Neuronal stem cell (in vitro differentiated cells): Measurements from ENCODE around the gene GDPD5.
A peak's percentile ranks its signal among the peaks of the same experiment; 100 is the strongest.

Experiments used
- DNase-seq: peaks from one replicate; pipeline ENCODE4 v3.0.0-alpha.2; 2013; ENCODE audit warnings: low spot score
- H2AFZ ChIP-seq: one replicate; pipeline ENCODE4 v1.6.1; 2013; ENCODE audit warnings: mild to moderate bottlenecking, low read length, inconsistent platforms
- H2AK5ac ChIP-seq: 2 replicates; pipeline ENCODE4 v1.6.1; 2013; ENCODE audit warnings: low read depth, mild to moderate bottlenecking, inconsistent platforms, low read length, moderate library complexity, mixed read lengths
- H2BK120ac ChIP-seq: 2 replicates; pipeline ENCODE4 v1.6.1; 2013; ENCODE audit warnings: low read depth, mild to moderate bottlenecking, inconsistent platforms, low read length, moderate library complexity, mixed read lengths
- H2BK12ac ChIP-seq: one replicate; pipeline ENCODE4 v1.6.1; 2013; ENCODE audit warnings: low read length, inconsistent platforms
- H2BK15ac ChIP-seq: 2 replicates; pipeline ENCODE4 v1.6.1; 2013; ENCODE audit warnings: mild to moderate bottlenecking, low read length, inconsistent platforms, mixed read lengths
- H2BK5ac ChIP-seq: one replicate; pipeline ENCODE4 v1.6.1; 2013; ENCODE audit warnings: inconsistent platforms, mild to moderate bottlenecking, low read length, moderate library complexity
- H3K14ac ChIP-seq: one replicate; pipeline ENCODE4 v1.6.1; 2013; ENCODE audit warnings: low read length, inconsistent platforms
- H3K18ac ChIP-seq: 2 replicates; pipeline ENCODE4 v1.6.1; 2013; ENCODE audit warnings: low read length, inconsistent platforms
- H3K23ac ChIP-seq: 2 replicates; pipeline ENCODE4 v1.6.1; 2013; ENCODE audit warnings: low read depth, mild to moderate bottlenecking, mixed read lengths, low read length, inconsistent platforms; ENCODE audit not compliant: poor library complexity
- H3K27ac ChIP-seq: replicated peaks from 3 replicates; pipeline ENCODE4 v1.5.1; 2013; ENCODE audit warnings: low read length, inconsistent platforms
- H3K27me3 ChIP-seq, 3 experiments: 2 replicates each; pipeline ENCODE4 v1.6.1; 2013; ENCODE audit warnings: low read length in 3 of 3, mild to moderate bottlenecking in 2 of 3, inconsistent platforms in 1 of 3, low read depth in 1 of 3, mixed read lengths in 1 of 3, moderate library complexity in 1 of 3; ENCODE audit not compliant: control insufficient read depth in 3 of 3, insufficient read depth in 3 of 3
- H3K36me3 ChIP-seq, 2 donors: replicated peaks in 1 of 2; 2 replicates each; pipeline ENCODE4 v1.6.1; 2013; ENCODE audit warnings: low read length in 2 of 2; ENCODE audit not compliant: control insufficient read depth in 2 of 2, insufficient read depth in 2 of 2
- H3K4ac ChIP-seq: 2 replicates; pipeline ENCODE4 v1.6.1; 2013; ENCODE audit warnings: inconsistent platforms, mild to moderate bottlenecking, low read length, moderate library complexity
- H3K4me1 ChIP-seq, 2 donors: 1 replicate in 1 of 2; 2 replicates in 1 of 2; pipeline ENCODE4 v1.6.1; 2013; ENCODE audit warnings: low read length in 2 of 2, low read depth in 1 of 2; ENCODE audit not compliant: control insufficient read depth in 2 of 2, insufficient read depth in 1 of 2
- H3K4me2 ChIP-seq: one replicate; pipeline ENCODE4 v1.6.1; 2013; ENCODE audit warnings: mild to moderate bottlenecking, low read length, inconsistent platforms; ENCODE audit not compliant: insufficient read depth, poor library complexity, severe bottlenecking
- H3K4me3 ChIP-seq, 2 donors: 2 replicates each; pipeline ENCODE4 v1.5.1; 2013; ENCODE audit warnings: low read length in 2 of 2, mild to moderate bottlenecking in 2 of 2, inconsistent platforms in 1 of 2, moderate library complexity in 1 of 2
- H3K79me1 ChIP-seq: one replicate; pipeline ENCODE4 v1.6.1; 2013; ENCODE audit warnings: low read depth, mild to moderate bottlenecking, inconsistent platforms, low read length, moderate library complexity
- H3K9ac ChIP-seq: one replicate; pipeline ENCODE4 v1.6.1; 2013; ENCODE audit warnings: mild to moderate bottlenecking, low read depth, low read length, inconsistent platforms; ENCODE audit not compliant: poor library complexity
- H3K9me3 ChIP-seq, 2 donors: replicated peaks in 1 of 2; 2 replicates each; pipeline versions ENCODE3 to v1.6.1; 2013; ENCODE audit warnings: low read length in 2 of 2, mild to moderate bottlenecking in 2 of 2, inconsistent platforms in 1 of 2, low read depth in 1 of 2, mixed read lengths in 1 of 2, moderate library complexity in 1 of 2; ENCODE audit not compliant: control insufficient read depth in 2 of 2, insufficient read depth in 1 of 2
- H4K8ac ChIP-seq: one replicate; pipeline ENCODE4 v1.6.1; 2013; ENCODE audit warnings: low read depth, mild to moderate bottlenecking, inconsistent platforms, low read length, moderate library complexity
- H4K91ac ChIP-seq: one replicate; pipeline ENCODE4 v1.6.1; 2013; ENCODE audit warnings: low read length, low read depth, mild to moderate bottlenecking, inconsistent platforms; ENCODE audit not compliant: poor library complexity
- WGBS, 2 donors: extraction: QIAGEN DNeasy Blood & Tissue Kit; methylation state at CpG; one replicate each; pipeline ENCODE4 v1.1.7; 2013; ENCODE audit warnings: missing lambda C conversion rate in 2 of 2, mixed read lengths in 1 of 2; ENCODE audit not compliant: insufficient read length in 2 of 2, insufficient replicate concordance in 1 of 2; ENCODE audit errors: extremely low coverage in 2 of 2; 5-methylcytosine and 5-hydroxymethylcytosine counted together

The GDPD5 gene

DNA sequence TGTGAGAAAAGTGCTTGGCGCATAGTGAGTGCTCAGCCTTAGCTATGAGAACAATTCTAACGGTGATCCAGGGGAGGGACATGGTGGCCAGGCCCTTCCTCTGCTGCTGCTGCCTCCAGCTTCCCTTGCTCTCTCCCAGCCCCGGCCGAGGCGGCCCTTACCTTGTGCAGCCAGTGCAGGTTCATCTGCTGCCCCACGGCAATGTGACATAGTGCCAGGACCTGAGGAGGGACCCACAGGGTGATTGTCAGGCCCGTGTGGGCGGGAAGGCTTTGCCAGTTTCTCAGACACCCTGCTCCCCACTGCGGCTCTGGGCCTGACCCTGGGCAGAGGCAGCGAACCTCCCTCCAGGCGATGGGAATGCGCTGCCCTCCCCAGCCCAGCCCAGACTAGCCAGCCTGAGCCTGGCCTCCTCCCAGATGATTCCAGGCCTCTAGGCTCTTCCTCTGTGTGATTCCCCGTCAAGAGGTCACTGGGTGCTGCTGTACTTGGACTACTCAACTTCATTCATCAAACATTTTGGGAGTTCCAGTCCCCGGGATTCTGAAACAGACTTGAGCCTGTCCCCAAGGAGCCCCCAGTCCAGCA, 69.1 kb downstream of the GDPD5 start:
- H3K18ac ChIP-seq: peak overlapping the region; percentile 58

DNA sequence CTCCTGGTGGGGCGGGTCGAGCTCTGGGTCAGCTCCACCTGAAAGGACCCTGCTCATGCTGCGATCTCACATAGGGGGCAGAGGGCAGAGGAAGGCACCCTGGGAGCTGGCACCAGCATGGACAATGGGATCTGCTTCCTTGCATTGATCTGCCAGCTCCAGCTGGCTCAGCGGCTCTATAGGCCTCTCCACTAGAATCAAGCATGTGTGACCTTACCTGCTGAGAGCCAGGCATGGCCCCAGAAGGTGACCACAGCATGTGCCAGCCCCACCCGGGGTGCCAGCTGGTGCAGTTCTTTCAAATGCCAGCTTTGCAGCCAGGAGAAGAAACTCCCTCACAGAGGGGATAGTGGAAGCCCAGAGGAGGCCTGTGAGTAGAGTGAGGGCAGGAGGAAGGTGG, 70.8 kb downstream of the GDPD5 start:
- Histone ChIP-seq H3K23ac (no peak overlapping the region), H3K27ac (no peak overlapping the region), H3K4me3 (no peak overlapping the region), H3K9me3 (no peaks in the 10 kb centered on the region), H3K79me1 (peaks cover 2% of the 10 kb centered on the region), H4K91ac (no peak overlapping the region), H3K27me3 (peaks cover 0 to 36% (median 0%) of the 10 kb centered on the region in 3 experiments), H4K8ac (no peak overlapping the region), H3K4me1 (peaks cover 0 to 10% of the 10 kb centered on the region in 2 donors), H2BK15ac (no peak overlapping the region), H2BK12ac (no peak overlapping the region), H2AFZ (no peak overlapping the region), H3K4ac (no peak overlapping the region), H2AK5ac (peak overlapping the region; percentile 79), H3K4me2 (no peak overlapping the region), H2BK120ac (no peak overlapping the region), H3K9ac (peak overlapping the region; percentile 15), H3K36me3 (no peaks in the 10 kb centered on the region), H2BK5ac (no peak overlapping the region), H3K18ac (peak overlapping the region; percentile 2), H3K14ac (peak overlapping the region; percentile 79)
- no CpG with 5 or more reads among the region's 5 CpGs for WGBS, 2 donors
- no peak for DNase-seq

More for the DNA sequence above, 69.1 kb downstream of the GDPD5 start:
- Histone ChIP-seq H3K4me3 (no peak overlapping the region), H4K91ac (no peak overlapping the region), H3K79me1 (peaks cover 2% of the 10 kb centered on the region), H4K8ac (peak overlapping the region; percentile 75), H3K4me1 (peaks cover 0 to 10% of the 10 kb centered on the region in 2 donors), H3K23ac (peak overlapping the region; percentile 31), H3K4me2 (no peak overlapping the region), H2BK5ac (peak overlapping the region; percentile 67), H2AK5ac (peak overlapping the region; percentile 43), H2BK15ac (peak overlapping the region; percentile 72), H3K9ac (peak overlapping the region; percentile 55), H3K14ac (no peak overlapping the region), H2BK12ac (no peak overlapping the region), H3K4ac (no peak overlapping the region), H2BK120ac (no peak overlapping the region), H2AFZ (no peak overlapping the region), H3K27ac (no peak overlapping the region), H3K36me3 (no peaks in the 10 kb centered on the region), H3K27me3 (peaks cover 0 to 22% (median 0%) of the 10 kb centered on the region in 3 experiments), H3K9me3 (no peaks in the 10 kb centered on the region)
- WGBS, 2 donors: no CpG with 5 or more reads among the region's 14 CpGs
- DNase-seq: no peak

DNA sequence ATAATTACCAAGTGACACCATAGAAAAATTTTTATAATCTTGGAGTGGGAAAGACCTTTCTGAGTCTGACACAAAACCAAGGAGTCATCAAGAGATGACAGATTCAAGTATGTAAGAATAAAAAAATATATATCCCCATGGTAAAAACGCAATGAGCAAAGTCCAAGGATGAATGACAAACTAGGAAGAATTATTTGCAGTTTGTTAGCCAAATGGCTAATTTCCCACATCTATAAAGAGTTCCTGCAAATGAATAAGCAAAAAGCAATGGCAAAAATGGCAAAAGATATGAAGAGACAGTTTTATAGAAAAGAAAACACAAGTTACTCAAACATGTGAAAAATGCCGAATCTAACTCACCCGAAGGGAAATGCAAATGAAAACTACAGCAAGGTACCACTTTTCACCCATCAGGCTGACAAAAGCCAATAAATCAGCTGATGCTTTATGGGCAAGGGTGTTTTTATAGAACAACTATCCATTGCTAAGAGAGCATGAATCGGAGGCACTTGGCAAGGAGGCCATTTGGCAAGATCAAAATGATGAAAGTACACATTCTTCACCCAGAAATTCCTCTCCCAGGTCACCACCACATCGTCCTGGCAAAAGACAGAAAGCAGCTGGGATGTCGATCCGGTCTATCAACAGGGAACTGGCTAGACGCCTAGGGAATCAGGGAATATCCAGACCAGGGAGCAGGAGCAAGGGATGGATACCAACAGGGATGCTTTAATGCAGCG, 71.7 kb downstream of the GDPD5 start:
- Histone ChIP-seq H2AK5ac (no peak overlapping the region), H3K4ac (no peak overlapping the region), H3K27ac (no peak overlapping the region), H3K27me3 (peaks cover 0 to 45% (median 0%) of the 10 kb centered on the region in 3 experiments), H2BK15ac (no peak overlapping the region), H3K9me3 (no peaks in the 10 kb centered on the region), H2AFZ (no peak overlapping the region), H3K4me2 (no peak overlapping the region), H2BK5ac (no peak overlapping the region), H3K23ac (no peak overlapping the region), H4K8ac (no peak overlapping the region), H2BK12ac (no peak overlapping the region), H3K79me1 (peaks cover 2% of the 10 kb centered on the region), H2BK120ac (no peak overlapping the region), H3K4me1 (peaks cover 0 to 10% of the 10 kb centered on the region in 2 donors), H3K14ac (no peak overlapping the region), H3K4me3 (no peak overlapping the region), H3K36me3 (no peaks in the 10 kb centered on the region), H3K9ac (no peak overlapping the region), H4K91ac (no peak overlapping the region), H3K18ac (no peak overlapping the region)
- DNase-seq: no peak
- no CpG with 5 or more reads among the region's 9 CpGs for WGBS, 2 donors
